Liver (tissue), 9 donors: ENCODE data around the gene CCDC83. TPM values are rescaled to one million over a fixed set of nuclear protein-coding genes. Genes with fewer than 3 reads are reported as not detected.
"Not testable (repeated sequence)": the region's sequence is repeated elsewhere in the genome, so short reads cannot be mapped to it uniquely, and the experiment has no call there.

Source experiments
- DNase-seq: peaks from one replicate; pipeline ENCODE4 v3.0.0-alpha.2; 2017; ENCODE audit warnings: low spot score
- H3K27ac ChIP-seq, 2 donors: one replicate each; pipeline ENCODE4 v1.7.0; 2013; ENCODE audit warnings: inconsistent platforms in 2 of 2, low read length in 2 of 2, control low read depth in 1 of 2, low read depth in 1 of 2, mild to moderate bottlenecking in 1 of 2
- H3K27me3 ChIP-seq, 4 donors: one replicate each; pipeline versions ENCODE4 v1.6.1 to v1.7.0; 2013; ENCODE audit warnings: low read length in 3 of 4, inconsistent platforms in 1 of 4, mild to moderate bottlenecking in 1 of 4, moderate library complexity in 1 of 4; ENCODE audit not compliant: control insufficient read depth in 4 of 4, insufficient read depth in 4 of 4
- H3K36me3 ChIP-seq, 4 donors: one replicate each; pipeline versions ENCODE4 v1.6.1 to v1.7.0; 2013; ENCODE audit warnings: low read length in 3 of 4, mild to moderate bottlenecking in 3 of 4, low read depth in 1 of 4, moderate library complexity in 1 of 4; ENCODE audit not compliant: control insufficient read depth in 4 of 4, insufficient read depth in 3 of 4
- H3K4me1 ChIP-seq, 4 donors: one replicate each; pipeline versions ENCODE4 v1.6.1 to v1.7.0; 2013; ENCODE audit warnings: low read length in 3 of 4, mild to moderate bottlenecking in 3 of 4, moderate library complexity in 1 of 4; ENCODE audit not compliant: control insufficient read depth in 4 of 4, insufficient read depth in 4 of 4
- H3K4me3 ChIP-seq, 3 donors: one replicate each; pipeline versions ENCODE4 v1.6.1 to v1.7.0; 2013; ENCODE audit warnings: low read length in 3 of 3, control low read depth in 1 of 3, low read depth in 1 of 3, mild to moderate bottlenecking in 1 of 3
- H3K9ac ChIP-seq, 2 donors: one replicate each; pipeline ENCODE4 v1.7.0; 2013; ENCODE audit warnings: low read length in 2 of 2, mild to moderate bottlenecking in 2 of 2, moderate library complexity in 2 of 2, control low read depth in 1 of 2, low read depth in 1 of 2
- H3K9me3 ChIP-seq, 4 donors: one replicate each; pipeline versions ENCODE4 v1.6.1 to v1.7.0; 2013; ENCODE audit warnings: low read length in 3 of 4; ENCODE audit not compliant: control insufficient read depth in 4 of 4
- EGR1 ChIP-seq, 2 donors: IDR thresholded peaks; 2 replicates each; pipeline ENCODE4 v1.6.1; 2016 to 2018; ENCODE audit warnings: antibody characterized with exemption in 2 of 2, low read depth in 2 of 2
- FOXA1 ChIP-seq: IDR thresholded peaks from 2 replicates; pipeline ENCODE4 v1.6.1; 2016; ENCODE audit warnings: antibody characterized with exemption
- FOXA2 ChIP-seq: IDR thresholded peaks from 2 replicates; pipeline ENCODE4 v1.6.1; 2016; ENCODE audit warnings: antibody characterized with exemption
- GABPA ChIP-seq, 2 donors: IDR thresholded peaks in 1 of 2; conservative IDR thresholded peaks in 1 of 2; 2 replicates each; pipeline ENCODE4 v1.6.1; 2016; ENCODE audit warnings: antibody characterized with exemption in 2 of 2, mild to moderate bottlenecking in 1 of 2, moderate library complexity in 1 of 2
- HNF4A ChIP-seq, 2 donors: conservative IDR thresholded peaks; 2 replicates each; pipeline ENCODE4 v1.6.1; 2016; ENCODE audit warnings: antibody characterized with exemption in 2 of 2, mild to moderate bottlenecking in 2 of 2
- HNF4G ChIP-seq: IDR thresholded peaks from 2 replicates; pipeline ENCODE4 v1.6.1; 2016; ENCODE audit warnings: antibody characterized with exemption
- JUND ChIP-seq, 2 donors: IDR thresholded peaks; 2 replicates each; pipeline ENCODE4 v1.6.1; 2016; ENCODE audit warnings: antibody characterized with exemption in 2 of 2
- NR2F2 ChIP-seq: IDR thresholded peaks from 2 replicates; pipeline ENCODE4 v1.6.1; 2016; ENCODE audit warnings: antibody characterized with exemption
- RAD21 ChIP-seq, 2 donors: IDR thresholded peaks; 2 replicates each; pipeline ENCODE4 v1.6.1; 2016; ENCODE audit warnings: antibody characterized with exemption in 2 of 2, mild to moderate bottlenecking in 2 of 2
- RXRA ChIP-seq, 2 donors: IDR thresholded peaks; 2 replicates each; pipeline ENCODE4 v1.6.1; 2017 to 2018; ENCODE audit warnings: antibody characterized with exemption in 2 of 2, mild to moderate bottlenecking in 1 of 2
- SP1 ChIP-seq: IDR thresholded peaks from 2 replicates; pipeline ENCODE4 v1.6.1; 2018; ENCODE audit warnings: antibody characterized with exemption, mild to moderate bottlenecking
- TAF1 ChIP-seq: conservative IDR thresholded peaks from 2 replicates; pipeline ENCODE4 v1.6.1; 2016; ENCODE audit warnings: antibody characterized with exemption, mild to moderate bottlenecking
- YY1 ChIP-seq: IDR thresholded peaks from 2 replicates; pipeline ENCODE4 v1.6.1; 2016; ENCODE audit warnings: antibody characterized with exemption, mild to moderate bottlenecking
- WGBS: extraction: QIAGEN DNeasy Blood & Tissue Kit; methylation state at CpG from one replicate; pipeline ENCODE4 v1.1.7; 2013; 5-methylcytosine and 5-hydroxymethylcytosine counted together
- polyA plus RNA-seq, 2 donors: library from polyadenylated mRNA; stranded (reverse) in 1 of 2; unstranded in 1 of 2; fragments of 200-250 nt in 1 of 2; fragments of >200 nt in 1 of 2; fragmentation: Nextera tagmentation in 1 of 2; extraction: Ambion mirVana in 1 of 2; gene quantifications; one replicate each; pipeline versions ENCODE4 v1.2.1 to v1.2.3, GENCODE V29; 2013 to 2015
- total RNA-seq, 2 donors: library from RNA; depleted of rRNA; stranded (reverse); fragments of >200 nt; gene quantifications; one replicate each; pipeline ENCODE4 v1.2.3, GENCODE V29; 2014
- TF ChIP-seq, protein P1 (sequence below): IDR thresholded peaks from 2 replicates; pipeline ENCODE4 v1.6.1; 2016; ENCODE audit warnings: antibody characterized with exemption
- TF ChIP-seq, protein P2 (sequence below): fragments of 150-350 bp; IDR thresholded peaks from 2 replicates; pipeline ENCODE4 v1.5.1; 2017; ENCODE audit warnings: improper control_type of control experiment, low read depth, low read length; ENCODE audit not compliant: missing input control
- TF ChIP-seq, protein P3 (sequence below): IDR thresholded peaks from 2 replicates; pipeline ENCODE4 v1.6.1; 2016; ENCODE audit warnings: antibody characterized with exemption, mild to moderate bottlenecking
- TF ChIP-seq, protein P4 (sequence below): IDR thresholded peaks from 2 replicates; pipeline ENCODE4 v1.6.1; 2016; ENCODE audit warnings: antibody characterized with exemption
- TF ChIP-seq, protein P5 (sequence below): IDR thresholded peaks from 2 replicates; pipeline ENCODE4 v1.6.1; 2016; ENCODE audit warnings: antibody characterized with exemption
- donor health status: healthy.
- donor health status: healthy.
- donor health status: healthy.
- donor health status: healthy.
- donor health status: healthy.

The CCDC83 gene
- total and polyA plus RNA-seq, 4 donors, result not detected

DNA sequence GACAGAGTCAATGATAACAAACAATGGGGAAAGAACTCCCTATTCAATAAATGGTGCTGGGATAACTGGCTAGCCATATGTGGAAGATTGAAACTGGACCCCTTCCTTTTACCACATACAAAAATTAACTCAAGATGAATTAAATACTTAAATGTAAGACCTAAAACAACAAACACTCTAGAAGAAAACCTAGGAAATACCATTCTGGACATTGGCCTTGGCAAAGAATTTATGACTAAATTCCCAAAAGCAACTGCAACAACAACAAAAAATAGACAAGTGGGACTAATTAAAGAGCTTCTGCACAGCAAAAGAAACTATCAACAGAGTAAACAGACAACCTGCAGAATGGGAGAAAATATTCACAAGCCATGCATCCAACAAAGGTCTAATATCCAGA is 4.4 kb downstream of the CCDC83 start:
- H3K27me3 ChIP-seq, H3K36me3 ChIP-seq, H3K9ac ChIP-seq, H3K4me3 ChIP-seq, DNase-seq, H3K4me1 ChIP-seq, H3K27ac ChIP-seq, H3K9me3 ChIP-seq: not testable (repeated sequence)

DNA sequence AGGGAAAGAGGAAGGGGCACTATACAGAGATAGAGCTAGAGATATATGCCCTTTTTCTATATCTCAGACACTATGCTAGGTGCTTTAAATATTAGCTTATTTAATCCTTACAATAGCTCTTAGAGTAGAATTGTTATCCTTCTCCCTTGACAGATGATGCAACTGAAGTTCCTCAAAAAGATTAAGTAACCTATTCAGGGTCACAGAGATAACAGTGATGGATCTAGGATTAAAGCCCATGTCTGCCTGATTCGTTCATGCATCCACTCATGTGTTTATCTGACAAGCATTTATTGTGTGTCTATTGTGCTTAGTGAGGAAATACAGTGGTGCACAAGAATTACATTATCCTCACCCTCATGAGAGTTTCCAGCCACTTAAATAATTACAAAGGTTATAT is 8.7 kb downstream of the CCDC83 start:
- Histone ChIP-seq H3K27ac (no peak overlapping the region), H3K4me3 (no peak overlapping the region), H3K27me3 (no peaks in the 10 kb centered on the region), H3K4me1 (no peaks in the 10 kb centered on the region), H3K36me3 (no peaks in the 10 kb centered on the region), H3K9ac (no peak overlapping the region), H3K9me3 (no peaks in the 10 kb centered on the region)
- DNase-seq, result no peak
- WGBS, result 62% methylated on average over 1 of the region's 1 CpG
- TF ChIP-seq, protein P1, sequence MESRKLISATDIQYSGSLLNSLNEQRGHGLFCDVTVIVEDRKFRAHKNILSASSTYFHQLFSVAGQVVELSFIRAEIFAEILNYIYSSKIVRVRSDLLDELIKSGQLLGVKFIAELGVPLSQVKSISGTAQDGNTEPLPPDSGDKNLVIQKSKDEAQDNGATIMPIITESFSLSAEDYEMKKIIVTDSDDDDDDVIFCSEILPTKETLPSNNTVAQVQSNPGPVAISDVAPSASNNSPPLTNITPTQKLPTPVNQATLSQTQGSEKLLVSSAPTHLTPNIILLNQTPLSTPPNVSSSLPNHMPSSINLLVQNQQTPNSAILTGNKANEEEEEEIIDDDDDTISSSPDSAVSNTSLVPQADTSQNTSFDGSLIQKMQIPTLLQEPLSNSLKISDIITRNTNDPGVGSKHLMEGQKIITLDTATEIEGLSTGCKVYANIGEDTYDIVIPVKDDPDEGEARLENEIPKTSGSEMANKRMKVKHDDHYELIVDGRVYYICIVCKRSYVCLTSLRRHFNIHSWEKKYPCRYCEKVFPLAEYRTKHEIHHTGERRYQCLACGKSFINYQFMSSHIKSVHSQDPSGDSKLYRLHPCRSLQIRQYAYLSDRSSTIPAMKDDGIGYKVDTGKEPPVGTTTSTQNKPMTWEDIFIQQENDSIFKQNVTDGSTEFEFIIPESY, result no peak
- TF ChIP-seq SP1, result no peak
- no peak for TF ChIP-seq HNF4G
- no peak for TF ChIP-seq YY1
- TF ChIP-seq GABPA (IDR thresholded peaks at IDR 0.05 in 1 of 2, conservative IDR thresholded peaks at IDR 0.05 in 1 of 2), result no peak
- no peak for TF ChIP-seq NR2F2
- no peak for TF ChIP-seq JUND (IDR thresholded peaks at IDR 0.05)
- no peak for TF ChIP-seq FOXA2
- TF ChIP-seq RAD21 (IDR thresholded peaks at IDR 0.05), result no peak

GRCh38 chr11:85866137-85866827 is 11.1 kb downstream of the CCDC83 start:
- Histone ChIP-seq H3K27me3 (no peaks in the 10 kb centered on the region), H3K4me1 (no peaks in the 10 kb centered on the region), H3K36me3 (no peaks in the 10 kb centered on the region), H3K27ac (no peak overlapping the region), H3K9ac (no peak overlapping the region), H3K4me3 (no peak overlapping the region), H3K9me3 (no peaks in the 10 kb centered on the region)
- 78% methylated on average over 1 of the region's 1 CpG for WGBS
- DNase-seq, result no peak
- TF ChIP-seq FOXA2 (no peak), EGR1 (IDR thresholded peaks at IDR 0.05; ENCODE audit: low read depth in 2 of 2) (no peak), YY1 (no peak), NR2F2 (no peak), RAD21 (IDR thresholded peaks at IDR 0.05) (no peak), GABPA (IDR thresholded peaks at IDR 0.05 in 1 of 2, conservative IDR thresholded peaks at IDR 0.05 in 1 of 2) (no peak), HNF4A (conservative IDR thresholded peaks at IDR 0.05) (no peak), TAF1 (no peak), FOXA1 (no peak), JUND (IDR thresholded peaks at IDR 0.05) (no peak), SP1 (no peak), RXRA (IDR thresholded peaks at IDR 0.05) (no peak), HNF4G (no peak)
- TF ChIP-seq, protein P2, sequence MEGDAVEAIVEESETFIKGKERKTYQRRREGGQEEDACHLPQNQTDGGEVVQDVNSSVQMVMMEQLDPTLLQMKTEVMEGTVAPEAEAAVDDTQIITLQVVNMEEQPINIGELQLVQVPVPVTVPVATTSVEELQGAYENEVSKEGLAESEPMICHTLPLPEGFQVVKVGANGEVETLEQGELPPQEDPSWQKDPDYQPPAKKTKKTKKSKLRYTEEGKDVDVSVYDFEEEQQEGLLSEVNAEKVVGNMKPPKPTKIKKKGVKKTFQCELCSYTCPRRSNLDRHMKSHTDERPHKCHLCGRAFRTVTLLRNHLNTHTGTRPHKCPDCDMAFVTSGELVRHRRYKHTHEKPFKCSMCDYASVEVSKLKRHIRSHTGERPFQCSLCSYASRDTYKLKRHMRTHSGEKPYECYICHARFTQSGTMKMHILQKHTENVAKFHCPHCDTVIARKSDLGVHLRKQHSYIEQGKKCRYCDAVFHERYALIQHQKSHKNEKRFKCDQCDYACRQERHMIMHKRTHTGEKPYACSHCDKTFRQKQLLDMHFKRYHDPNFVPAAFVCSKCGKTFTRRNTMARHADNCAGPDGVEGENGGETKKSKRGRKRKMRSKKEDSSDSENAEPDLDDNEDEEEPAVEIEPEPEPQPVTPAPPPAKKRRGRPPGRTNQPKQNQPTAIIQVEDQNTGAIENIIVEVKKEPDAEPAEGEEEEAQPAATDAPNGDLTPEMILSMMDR, result no peak
- TF ChIP-seq, protein P3, sequence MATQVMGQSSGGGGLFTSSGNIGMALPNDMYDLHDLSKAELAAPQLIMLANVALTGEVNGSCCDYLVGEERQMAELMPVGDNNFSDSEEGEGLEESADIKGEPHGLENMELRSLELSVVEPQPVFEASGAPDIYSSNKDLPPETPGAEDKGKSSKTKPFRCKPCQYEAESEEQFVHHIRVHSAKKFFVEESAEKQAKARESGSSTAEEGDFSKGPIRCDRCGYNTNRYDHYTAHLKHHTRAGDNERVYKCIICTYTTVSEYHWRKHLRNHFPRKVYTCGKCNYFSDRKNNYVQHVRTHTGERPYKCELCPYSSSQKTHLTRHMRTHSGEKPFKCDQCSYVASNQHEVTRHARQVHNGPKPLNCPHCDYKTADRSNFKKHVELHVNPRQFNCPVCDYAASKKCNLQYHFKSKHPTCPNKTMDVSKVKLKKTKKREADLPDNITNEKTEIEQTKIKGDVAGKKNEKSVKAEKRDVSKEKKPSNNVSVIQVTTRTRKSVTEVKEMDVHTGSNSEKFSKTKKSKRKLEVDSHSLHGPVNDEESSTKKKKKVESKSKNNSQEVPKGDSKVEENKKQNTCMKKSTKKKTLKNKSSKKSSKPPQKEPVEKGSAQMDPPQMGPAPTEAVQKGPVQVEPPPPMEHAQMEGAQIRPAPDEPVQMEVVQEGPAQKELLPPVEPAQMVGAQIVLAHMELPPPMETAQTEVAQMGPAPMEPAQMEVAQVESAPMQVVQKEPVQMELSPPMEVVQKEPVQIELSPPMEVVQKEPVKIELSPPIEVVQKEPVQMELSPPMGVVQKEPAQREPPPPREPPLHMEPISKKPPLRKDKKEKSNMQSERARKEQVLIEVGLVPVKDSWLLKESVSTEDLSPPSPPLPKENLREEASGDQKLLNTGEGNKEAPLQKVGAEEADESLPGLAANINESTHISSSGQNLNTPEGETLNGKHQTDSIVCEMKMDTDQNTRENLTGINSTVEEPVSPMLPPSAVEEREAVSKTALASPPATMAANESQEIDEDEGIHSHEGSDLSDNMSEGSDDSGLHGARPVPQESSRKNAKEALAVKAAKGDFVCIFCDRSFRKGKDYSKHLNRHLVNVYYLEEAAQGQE, result no peak
- TF ChIP-seq, protein P1, result no peak
- TF ChIP-seq, protein P4, sequence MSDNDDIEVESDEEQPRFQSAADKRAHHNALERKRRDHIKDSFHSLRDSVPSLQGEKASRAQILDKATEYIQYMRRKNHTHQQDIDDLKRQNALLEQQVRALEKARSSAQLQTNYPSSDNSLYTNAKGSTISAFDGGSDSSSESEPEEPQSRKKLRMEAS, result no peak
- TF ChIP-seq, protein P5, sequence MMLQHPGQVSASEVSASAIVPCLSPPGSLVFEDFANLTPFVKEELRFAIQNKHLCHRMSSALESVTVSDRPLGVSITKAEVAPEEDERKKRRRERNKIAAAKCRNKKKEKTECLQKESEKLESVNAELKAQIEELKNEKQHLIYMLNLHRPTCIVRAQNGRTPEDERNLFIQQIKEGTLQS, result no peak
